Nephron progenitor cell (in vitro differentiated cells): ENCODE data around the gene SYNJ2.

ENCODE experiments used
- DNase-seq: peaks from one replicate; pipeline ENCODE4 v3.0.0; 2021
- H3K27ac Mint-ChIP-seq: 2 replicates; pipeline ENCODE4 v1.8.0; 2021; ENCODE audit warnings: mild to moderate bottlenecking, moderate library complexity, mixed read lengths
- H3K27me3 Mint-ChIP-seq: 2 replicates; pipeline ENCODE4 v1.8.0; 2021; ENCODE audit warnings: mild to moderate bottlenecking, low read depth, mixed read lengths; ENCODE audit not compliant: poor library complexity
- H3K36me3 Mint-ChIP-seq: 2 replicates; pipeline ENCODE4 v1.8.0; 2021; ENCODE audit warnings: low read depth, mixed read lengths
- H3K4me1 Mint-ChIP-seq: 2 replicates; pipeline ENCODE4 v1.8.0; 2021; ENCODE audit warnings: mixed read lengths
- H3K4me3 Mint-ChIP-seq: 2 replicates; pipeline ENCODE4 v1.8.0; 2021; ENCODE audit warnings: mild to moderate bottlenecking, moderate library complexity, mixed read lengths
- H3K9me3 Mint-ChIP-seq: 2 replicates; pipeline ENCODE4 v1.8.0; 2021; ENCODE audit warnings: mild to moderate bottlenecking, moderate library complexity, mixed read lengths
- CTCF ChIP-seq: fragments of 200-600 bp; sonication (generic); IDR thresholded peaks from 2 replicates; pipeline ENCODE4 v1.5.0; 2021; ENCODE audit warnings: antibody characterized with exemption

SYNJ2 gene

GRCh38 chr6:157994125-157994795, 12.6 kb downstream of the SYNJ2 start:
- DNase-seq: no peak
- no peak for TF ChIP-seq CTCF
- Mint-ChIP-seq H3K36me3 (no peaks in the 10 kb centered on the region), H3K27ac (no peak overlapping the region), H3K27me3 (peaks cover 6% of the 10 kb centered on the region), H3K9me3 (no peaks in the 10 kb centered on the region), H3K4me1 (peaks cover 56% of the 10 kb centered on the region), H3K4me3 (no peak overlapping the region)

- H3K27me3 Mint-ChIP-seq: peaks cover 6% of the 10 kb centered on the region
- H3K4me1 Mint-ChIP-seq: peaks cover 56% of the 10 kb centered on the region
- no peak for TF ChIP-seq CTCF
- no peak for DNase-seq
- peak overlapping the region; percentile 18 for H3K27ac Mint-ChIP-seq
- no peaks in the 10 kb centered on the region for H3K9me3 Mint-ChIP-seq
- no peaks in the 10 kb centered on the region for H3K36me3 Mint-ChIP-seq
- H3K4me3 Mint-ChIP-seq: no peak overlapping the region
Measured at GRCh38 chr6:157995458-157995857, 13.8 kb downstream of the SYNJ2 start.

GRCh38 chr6:157996201-157996712, 14.6 kb downstream of the SYNJ2 start:
- Mint-ChIP-seq H3K36me3 (no peaks in the 10 kb centered on the region), H3K4me1 (peaks cover 59% of the 10 kb centered on the region), H3K27me3 (peaks cover 6% of the 10 kb centered on the region), H3K27ac (peak overlapping the region; percentile 86), H3K4me3 (no peak overlapping the region), H3K9me3 (no peaks in the 10 kb centered on the region)
- TF ChIP-seq CTCF: no peak
- DNase-seq: no peak

- H3K4me1 Mint-ChIP-seq: peaks cover 66% of the 10 kb centered on the region
- H3K27ac Mint-ChIP-seq: no peak overlapping the region
- TF ChIP-seq CTCF: no peak
- peaks cover 5% of the 10 kb centered on the region for H3K9me3 Mint-ChIP-seq
- H3K36me3 Mint-ChIP-seq: no peaks in the 10 kb centered on the region
- no peak overlapping the region for H3K4me3 Mint-ChIP-seq
- peaks cover 6% of the 10 kb centered on the region for H3K27me3 Mint-ChIP-seq
- no peak for DNase-seq
Measured at GRCh38 chr6:157996918-157997702, 15.4 kb downstream of the SYNJ2 start.

- Mint-ChIP-seq H3K27me3 (peaks cover 6% of the 10 kb centered on the region), H3K27ac (no peak overlapping the region), H3K4me1 (peaks cover 73% of the 10 kb centered on the region)
Measured at GRCh38 chr6:157997893-157998608, 16.4 kb downstream of the SYNJ2 start.

More at GRCh38 chr6:157997893-157998608, 16.4 kb downstream of the SYNJ2 start:
- no peak for DNase-seq
- H3K36me3 Mint-ChIP-seq: no peaks in the 10 kb centered on the region
- no peak for TF ChIP-seq CTCF
- H3K9me3 Mint-ChIP-seq: peaks cover 8% of the 10 kb centered on the region
- H3K4me3 Mint-ChIP-seq: no peak overlapping the region
